Heart left ventricle (tissue), 13 donors: ENCODE measurements around the gene RNF34.

ENCODE experiments used
- CTCF ChIP-seq, 12 donors: fragments of 200-600 bp; sonication (generic) in 4 of 12; IDR thresholded peaks; one replicate each; pipeline versions ENCODE4 v1.5.0 to v1.8.0; 2018 to 2022; ENCODE audit warnings: antibody characterized with exemption in 12 of 12, mild to moderate bottlenecking in 5 of 12
- POLR2A ChIP-seq, 2 donors: fragments of 450-650 bp; IDR thresholded peaks; one replicate each; pipeline ENCODE4 v1.6.1; 2017; ENCODE audit warnings: antibody characterized with exemption in 2 of 2, mild to moderate bottlenecking in 2 of 2, moderate library complexity in 2 of 2
- donor health status: ischemic (EF 13 %, LVEDD 7.1; RV severe dilation, severe dysfunction).
- donor health status: DM: no; HTN: yes; CAD: no.
- donor health status: DM: no; HTN: no; CAD: no.
- donor health status: ischemic (EF 25% LVEDD 6.9; RV normal size, moderate dysfunction).
- donor health status: ischemic (EF 25% LVEDD 5.7; RV mildly dilated, moderate dysfunction).
- donor health status: ischemic (EF 35%, LVEDD 5.7; RV mildly dilated, moderate dysfunction).
- donor health status: nonischemic (EF 11% LVEDD 7.7; RV severe dilation, severe dysfunction).
- donor health status: DM: yes; HTN: yes; CAD: no.
- donor health status: PGD.
- donor health status: ischemic (EF 29% LVEDD 5.4; RV normal size, mild dysfunction).
- donor health status: nonischemic (EF 23%, LVEDD 6.1; RV moderate dilation, normal function).

GRCh38 chr12:121398355-121398754 lies 1.6 kb upstream of the RNF34 start:
- TF ChIP-seq POLR2A (IDR thresholded peaks at IDR 0.05) (no peak), CTCF (IDR thresholded peaks at IDR 0.05) (no peak)
